ENCODE results near the gene STOML1.

GRCh38 chr15:73928971-73929627, 63.0 kb downstream of the STOML1 start:
- TF ChIP-seq POLR2AphosphoS5 (IDR thresholded peaks at IDR 0.05; ENCODE audit: low read length) (no peak), POLR2A (IDR thresholded peaks at IDR 0.05; ENCODE audit: low read depth, low read length) (no peak), BCL11A (IDR thresholded peaks at IDR 0.05; ENCODE audit: low read depth, low read length) (no peak), SP1 (IDR thresholded peaks at IDR 0.05; ENCODE audit: low read depth, low read length) (no peak), ZNF24 (IDR thresholded peaks at IDR 0.05) (no peak), KDM1A (IDR thresholded peaks at IDR 0.05; ENCODE audit: borderline replicate concordance) (no peak)
- TF ChIP-seq, protein P1, sequence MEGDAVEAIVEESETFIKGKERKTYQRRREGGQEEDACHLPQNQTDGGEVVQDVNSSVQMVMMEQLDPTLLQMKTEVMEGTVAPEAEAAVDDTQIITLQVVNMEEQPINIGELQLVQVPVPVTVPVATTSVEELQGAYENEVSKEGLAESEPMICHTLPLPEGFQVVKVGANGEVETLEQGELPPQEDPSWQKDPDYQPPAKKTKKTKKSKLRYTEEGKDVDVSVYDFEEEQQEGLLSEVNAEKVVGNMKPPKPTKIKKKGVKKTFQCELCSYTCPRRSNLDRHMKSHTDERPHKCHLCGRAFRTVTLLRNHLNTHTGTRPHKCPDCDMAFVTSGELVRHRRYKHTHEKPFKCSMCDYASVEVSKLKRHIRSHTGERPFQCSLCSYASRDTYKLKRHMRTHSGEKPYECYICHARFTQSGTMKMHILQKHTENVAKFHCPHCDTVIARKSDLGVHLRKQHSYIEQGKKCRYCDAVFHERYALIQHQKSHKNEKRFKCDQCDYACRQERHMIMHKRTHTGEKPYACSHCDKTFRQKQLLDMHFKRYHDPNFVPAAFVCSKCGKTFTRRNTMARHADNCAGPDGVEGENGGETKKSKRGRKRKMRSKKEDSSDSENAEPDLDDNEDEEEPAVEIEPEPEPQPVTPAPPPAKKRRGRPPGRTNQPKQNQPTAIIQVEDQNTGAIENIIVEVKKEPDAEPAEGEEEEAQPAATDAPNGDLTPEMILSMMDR (IDR thresholded peaks at IDR 0.05 in 2 of 3, conservative IDR thresholded peaks at IDR 0.05 in 1 of 3; ENCODE audit: control insufficient read depth in 2 of 3, extremely low read depth in 1 of 3, insufficient read depth in 1 of 3, low read depth in 3 of 3, low read length in 3 of 3) = no peak
